Stimulated activated CD8-positive, alpha-beta memory T cell treated with anti-CD3 and anti-CD28 coated beads, Interleukin-12 subunit alpha, Interleukin-12 subunit beta, amount 100 ng/mL, for 24 hours (primary cell): ENCODE results near the gene SPATA13.
A peak's percentile ranks its signal among the peaks of the same experiment; 100 is the strongest.

Experiments
- DNase-seq: peaks from one replicate; pipeline ENCODE4 v3.0.0-alpha.2; 2020; ENCODE audit errors: extremely low read depth

SPATA13 gene

GRCh38 chr13:24141333-24141910 is 19.1 kb upstream of the SPATA13 start:
- DNase-seq, result no peak

- no peak for DNase-seq
Measured at GRCh38 chr13:24142453-24142852, 18.1 kb upstream of the SPATA13 start.

- no peak for DNase-seq
Measured at GRCh38 chr13:24142886-24143285, 17.6 kb upstream of the SPATA13 start.

GRCh38 chr13:24145240-24145639 is 15.3 kb upstream of the SPATA13 start:
- no peak for DNase-seq

- no peak for DNase-seq
Measured at GRCh38 chr13:24145674-24146073, 14.8 kb upstream of the SPATA13 start.

- DNase-seq, result no peak
Measured at GRCh38 chr13:24146961-24147569, 13.5 kb upstream of the SPATA13 start.

GRCh38 chr13:24147570-24147963 is 13.0 kb upstream of the SPATA13 start:
- DNase-seq, result no peak

- no peak for DNase-seq
Measured at GRCh38 chr13:24148414-24149235, 11.9 kb upstream of the SPATA13 start.

GRCh38 chr13:24149246-24150032 is 11.1 kb upstream of the SPATA13 start:
- no peak for DNase-seq

GRCh38 chr13:24150572-24150971 is 9.9 kb upstream of the SPATA13 start:
- DNase-seq, result no peak

GRCh38 chr13:24151864-24152263 is 8.7 kb upstream of the SPATA13 start:
- DNase-seq, result no peak

GRCh38 chr13:24152292-24153214 is 8.0 kb upstream of the SPATA13 start:
- no peak for DNase-seq

- no peak for DNase-seq
Measured at GRCh38 chr13:24153347-24153746, 7.2 kb upstream of the SPATA13 start.

- no peak for DNase-seq
Measured at GRCh38 chr13:24153979-24154701, 6.4 kb upstream of the SPATA13 start.

- DNase-seq, result no peak
Measured at GRCh38 chr13:24159357-24159756, 1.2 kb upstream of the SPATA13 start.

GRCh38 chr13:24161010-24161775 is 673 bp downstream of the SPATA13 start:
- DNase-seq, result peak; percentile 12

GRCh38 chr13:24161980-24162525 is 1.5 kb downstream of the SPATA13 start:
- DNase-seq, result no peak

GRCh38 chr13:24162604-24163003 is 2.1 kb downstream of the SPATA13 start:
- DNase-seq, result no peak

- DNase-seq, result no peak
Measured at GRCh38 chr13:24165746-24166145, 5.2 kb downstream of the SPATA13 start.
